Mucosa of descending colon (tissue), 3 donors: ENCODE measurements around the gene CAPN15. TPM values are rescaled to one million over a fixed set of nuclear protein-coding genes. Genes with fewer than 3 reads are reported as not detected.
A peak's percentile ranks its signal among the peaks of the same experiment; 100 is the strongest.

ENCODE experiments used
- ATAC-seq: fragments of 200-7000 bp; cut with Tn5 transposase; one replicate; pipeline ENCODE4 v1.9.1; 2020; ENCODE audit warnings: mild to moderate bottlenecking, moderate library complexity
- DNase-seq, 3 donors: peaks; one replicate each; pipeline ENCODE4 v3.0.0-alpha.2; 2020
- H3K36me3 ChIP-seq: fragments of 200-600 bp; one replicate; pipeline ENCODE4 v1.8.0; 2021; ENCODE audit warnings: low read depth, mild to moderate bottlenecking
- H3K4me1 ChIP-seq: fragments of 200-600 bp; one replicate; pipeline ENCODE4 v1.8.0; 2021; ENCODE audit warnings: low read depth, mild to moderate bottlenecking
- H3K4me3 ChIP-seq: fragments of 200-600 bp; one replicate; pipeline ENCODE4 v1.8.0; 2021; ENCODE audit warnings: mild to moderate bottlenecking
- H3K9me3 ChIP-seq: fragments of 200-600 bp; one replicate; pipeline ENCODE4 v1.8.0; 2021; ENCODE audit warnings: mild to moderate bottlenecking
- CTCF ChIP-seq: fragments of 200-600 bp; IDR thresholded peaks from one replicate; pipeline ENCODE4 v1.8.0; 2022; ENCODE audit warnings: antibody characterized with exemption, mild to moderate bottlenecking
- intact Hi-C, 2 donors: fragments of 100-400 bp; cut with DNase I in 1 of 2; cut with micrococcal nuclease in 1 of 2; formaldehyde crosslinking; loops; one replicate each; pipeline versions ENCODE4 v1.11.0 to v1.11.1; 2022; cut with DNase I, micrococcal nuclease
- total RNA-seq, 3 donors: library from RNA; stranded (reverse); fragmentation: NEBNext Ultra II Directional in 2 of 3; extraction: Animal tissue kit (Norgen Biotek cat#: 25700) in 2 of 3; gene quantifications; one replicate each; pipeline versions ENCODE4 v1.2.1 to v1.2.4, GENCODE V29; 2021 to 2023
- donor health status: DM: no; HTN: no; CAD: no; lungs with moderate emphysema.
- donor health status: DM: no; HTN: no; CAD: no.
- donor health status: DM: no; HTN: yes; CAD: no.

The CAPN15 gene
- total RNA-seq, 3 donors from 2014 or later, result 73.5 to 110 (median 109) TPM

GRCh38 chr16:566475-567372 lies 39.2 kb downstream of the CAPN15 start, which contains the start of gene NHLRC4:
Gene NHLRC4, plus strand, starts transcription at chr16:567005. Its CDS starts 1,043 bp downstream, at chr16:568048.
- no peaks in the 10 kb centered on the region for H3K9me3 ChIP-seq
- intact Hi-C loops, result no loop called here

GRCh38 chr16:567373-568256 lies 40.1 kb downstream of the CAPN15 start:
- intact Hi-C loops, result no loop called here
- no peaks in the 10 kb centered on the region for H3K36me3 ChIP-seq
- peaks cover 33% of the 10 kb centered on the region for H3K4me1 ChIP-seq
- ATAC-seq, result no peak
- no peak overlapping the region for H3K4me3 ChIP-seq
- H3K9me3 ChIP-seq, result no peaks in the 10 kb centered on the region
- DNase-seq, result no peak
- TF ChIP-seq CTCF, result no peak

More at GRCh38 chr16:566475-567372, 39.2 kb downstream of the CAPN15 start, which contains the start of gene NHLRC4:
- Histone ChIP-seq H3K4me3 (no peak within 1 kb of the TSS), H3K36me3 (no peaks in the 10 kb centered on the region), H3K4me1 (peaks cover 33% of the 10 kb centered on the region)
- DNase-seq (peak; percentile 72 to 81 (median 73)), ATAC-seq (peak; percentile 53)
- TF ChIP-seq CTCF, result no peak

DNA sequence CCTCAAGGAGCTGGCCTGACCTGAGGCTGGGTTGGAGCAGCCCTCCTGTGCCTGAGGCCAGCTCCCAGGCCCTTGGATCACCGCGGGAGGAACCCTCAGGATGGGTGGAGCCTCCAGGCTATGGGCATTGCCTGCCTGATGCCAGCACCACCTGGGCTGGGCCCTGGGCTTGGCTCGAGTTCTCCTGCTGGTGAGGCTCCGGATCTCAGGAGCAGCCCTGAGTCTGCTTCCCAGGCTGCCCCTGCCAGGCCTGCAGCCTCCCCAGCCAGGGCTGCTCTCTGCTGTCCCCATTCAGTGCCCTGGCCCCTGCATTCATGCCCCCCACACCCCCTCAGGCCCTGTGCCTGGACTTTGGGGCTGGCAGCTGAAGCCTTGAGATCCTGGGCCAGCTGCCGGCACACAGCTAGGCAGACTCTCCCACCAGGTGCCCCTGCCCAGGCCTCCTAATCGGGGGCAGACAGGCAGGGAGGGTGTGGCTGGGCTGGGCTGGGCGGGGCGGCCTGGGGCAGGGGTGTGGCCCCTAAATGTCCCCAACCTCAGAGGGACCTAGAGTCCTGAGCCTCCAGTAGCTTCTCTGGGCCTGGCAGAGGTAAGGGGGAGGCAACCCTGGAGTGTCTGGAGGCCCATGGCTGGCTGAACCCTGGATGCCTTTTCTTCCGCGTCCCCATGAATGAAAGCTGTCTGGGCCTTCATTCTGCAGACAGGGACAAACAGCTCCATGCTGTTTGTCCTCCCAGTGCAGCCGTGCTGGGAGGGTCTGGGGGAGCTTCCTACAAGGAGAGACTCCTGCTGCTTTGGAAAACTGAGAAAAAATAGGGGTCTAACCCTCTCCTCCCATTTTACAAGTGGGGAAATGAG lies 41.1 kb downstream of the CAPN15 start:
- no peak for TF ChIP-seq CTCF
- Histone ChIP-seq H3K4me1 (peaks cover 33% of the 10 kb centered on the region), H3K4me3 (no peak overlapping the region), H3K36me3 (no peaks in the 10 kb centered on the region), H3K9me3 (no peaks in the 10 kb centered on the region)
- peak; percentile 61 for ATAC-seq
- peak; percentile 58 to 74 (median 70) for DNase-seq
- intact Hi-C loops, result no loop called here

DNA sequence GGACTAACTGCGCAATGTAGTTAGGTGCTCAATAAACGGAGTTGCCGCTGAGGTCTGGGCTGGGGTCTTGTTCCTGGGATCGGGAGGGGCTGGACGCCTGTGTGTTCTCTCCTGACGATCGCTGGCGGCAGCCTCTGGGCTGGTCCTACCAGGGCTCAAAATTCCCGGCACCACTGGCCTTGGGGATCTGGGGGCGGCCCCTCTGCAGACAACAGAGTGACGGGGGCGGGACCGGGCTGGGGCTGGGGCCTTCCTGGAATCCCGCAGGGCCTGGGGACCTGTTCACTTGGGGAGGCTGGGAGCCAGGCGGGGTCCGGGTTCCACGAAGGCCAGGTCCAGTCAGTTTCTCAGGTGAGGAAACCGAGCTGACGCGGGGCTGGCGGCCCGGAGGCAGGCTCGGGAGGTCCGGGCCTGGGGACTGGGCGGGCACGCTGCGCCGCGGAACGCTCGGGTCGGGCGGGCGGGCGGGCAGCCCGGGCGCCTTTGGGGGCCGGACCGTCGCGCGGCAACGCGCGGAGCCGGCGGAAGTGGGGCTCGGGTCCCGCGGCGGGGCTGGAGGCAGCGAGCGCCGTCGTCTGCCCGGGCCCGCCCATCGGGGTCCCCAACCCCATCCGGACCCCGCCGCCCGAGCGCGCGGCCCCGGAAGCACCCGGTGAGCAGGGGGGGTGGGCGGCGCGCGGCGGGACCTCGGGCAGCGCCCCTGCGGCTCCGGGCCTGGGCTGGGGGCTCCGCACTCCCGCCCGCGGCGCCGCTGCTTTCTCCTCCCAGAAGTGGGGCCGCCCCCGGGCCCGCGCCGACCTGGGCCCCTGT lies 42.1 kb downstream of the CAPN15 start, which contains the start of gene PIGQ:
PIGQ (plus strand) TSS at position 524 of the 810 bp plus-strand sequence. CDS start 4,107 bp downstream, outside the sequence.
- H3K4me3 ChIP-seq, result peak within 1 kb of the TSS; percentile 90
- peak; percentile 72 for ATAC-seq
- intact Hi-C loops, result loop anchor here (10.0 kb wide), 1 partner anchor 95 kb away; the partner anchor contains the start of gene RHOT2 (in 2 of the 2)
- H3K36me3 ChIP-seq, result no peaks in the 10 kb centered on the region
- H3K9me3 ChIP-seq, result no peaks in the 10 kb centered on the region
- peaks cover 33% of the 10 kb centered on the region for H3K4me1 ChIP-seq
- DNase-seq, result peak; percentile 58 to 79 (median 78)
- no peak for TF ChIP-seq CTCF
